Uterus (tissue), 2 donors: ENCODE measurements around the gene PWWP2B.

Experiments
- CTCF ChIP-seq, 4 experiments: fragments of 200-600 bp in 2 of 4; fragments of 450-650 bp in 2 of 4; sonication (generic) in 2 of 4; IDR thresholded peaks; one replicate each; pipeline ENCODE4 v1.5.1; 2016 to 2019; ENCODE audit warnings: antibody characterized with exemption in 4 of 4, mild to moderate bottlenecking in 2 of 4, moderate library complexity in 1 of 4
- POLR2A ChIP-seq, 2 donors: fragments of 450-650 bp; IDR thresholded peaks; one replicate each; pipeline ENCODE4 v1.6.1; 2016; ENCODE audit warnings: antibody characterized with exemption in 2 of 2, mild to moderate bottlenecking in 1 of 2, moderate library complexity in 1 of 2

- TF ChIP-seq CTCF (IDR thresholded peaks at IDR 0.05) (no peak), POLR2A (IDR thresholded peaks at IDR 0.05) (no peak)
Measured at GRCh38 chr10:132430231-132430743, 33.3 kb downstream of the PWWP2B start.
